ENCODE results near the gene SIVA1.
A peak's percentile ranks its signal among the peaks of the same experiment; 100 is the strongest.

Gene SIVA1

GRCh38 chr14:104803280-104803911 lies 50.4 kb downstream of the SIVA1 start:
- TF ChIP-seq, protein P1, sequence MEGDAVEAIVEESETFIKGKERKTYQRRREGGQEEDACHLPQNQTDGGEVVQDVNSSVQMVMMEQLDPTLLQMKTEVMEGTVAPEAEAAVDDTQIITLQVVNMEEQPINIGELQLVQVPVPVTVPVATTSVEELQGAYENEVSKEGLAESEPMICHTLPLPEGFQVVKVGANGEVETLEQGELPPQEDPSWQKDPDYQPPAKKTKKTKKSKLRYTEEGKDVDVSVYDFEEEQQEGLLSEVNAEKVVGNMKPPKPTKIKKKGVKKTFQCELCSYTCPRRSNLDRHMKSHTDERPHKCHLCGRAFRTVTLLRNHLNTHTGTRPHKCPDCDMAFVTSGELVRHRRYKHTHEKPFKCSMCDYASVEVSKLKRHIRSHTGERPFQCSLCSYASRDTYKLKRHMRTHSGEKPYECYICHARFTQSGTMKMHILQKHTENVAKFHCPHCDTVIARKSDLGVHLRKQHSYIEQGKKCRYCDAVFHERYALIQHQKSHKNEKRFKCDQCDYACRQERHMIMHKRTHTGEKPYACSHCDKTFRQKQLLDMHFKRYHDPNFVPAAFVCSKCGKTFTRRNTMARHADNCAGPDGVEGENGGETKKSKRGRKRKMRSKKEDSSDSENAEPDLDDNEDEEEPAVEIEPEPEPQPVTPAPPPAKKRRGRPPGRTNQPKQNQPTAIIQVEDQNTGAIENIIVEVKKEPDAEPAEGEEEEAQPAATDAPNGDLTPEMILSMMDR (conservative IDR thresholded peaks at IDR 0.05; ENCODE audit: low read depth), result no peak
- ChIA-PET CTCF (no interaction called here), POLR2A (ENCODE audit: low non-redundant PET) (interaction anchor here (0.6 kb wide), 1 partner anchor 60 kb away, joined by 4 read pairs; no protein-coding TSS in a partner anchor)
- H3K27ac ChIP-seq, result peak overlapping the region; percentile 50
- DNase-seq (ENCODE audit: low spot score), result no peak

GRCh38 chr14:104803912-104804410 lies 51.0 kb downstream of the SIVA1 start:
- CTCF ChIA-PET, result no interaction called here
- no peak for DNase-seq (ENCODE audit: low spot score)
- TF ChIP-seq, protein P1 (conservative IDR thresholded peaks at IDR 0.05; ENCODE audit: low read depth), result no peak
- POLR2A ChIA-PET (ENCODE audit: low non-redundant PET), result interaction anchor here (0.6 kb wide), 1 partner anchor 59 kb away, joined by 4 read pairs; no protein-coding TSS in a partner anchor
- peak overlapping the region; percentile 50 for H3K27ac ChIP-seq

GRCh38 chr14:104804481-104805325 lies 51.8 kb downstream of the SIVA1 start:
- no peak for DNase-seq (ENCODE audit: low spot score)
- CTCF ChIA-PET, result interaction anchor here (0.6 kb wide), 1 partner anchor 16 kb away, joined by 3 read pairs; no protein-coding TSS in a partner anchor
- POLR2A ChIA-PET (ENCODE audit: low non-redundant PET), result no interaction called here
- H3K27ac ChIP-seq, result peak overlapping the region; percentile 50
- TF ChIP-seq, protein P1 (conservative IDR thresholded peaks at IDR 0.05; ENCODE audit: low read depth), result no peak

GRCh38 chr14:104805326-104805678 lies 52.4 kb downstream of the SIVA1 start:
- TF ChIP-seq, protein P1 (conservative IDR thresholded peaks at IDR 0.05; ENCODE audit: low read depth), result no peak
- ChIA-PET CTCF (interaction anchor here (0.6 kb wide), 1 partner anchor 15 kb away, joined by 3 read pairs; no protein-coding TSS in a partner anchor), POLR2A (ENCODE audit: low non-redundant PET) (no interaction called here)
- DNase-seq (ENCODE audit: low spot score), result no peak
- H3K27ac ChIP-seq, result peak overlapping the region; percentile 50

- DNase-seq (ENCODE audit: low spot score), result no peak
- H3K27ac ChIP-seq, result peak overlapping the region; percentile 50
- ChIA-PET POLR2A (ENCODE audit: low non-redundant PET) (no interaction called here), CTCF (interaction anchor here (0.6 kb wide), 1 partner anchor 39 kb away, joined by 5 read pairs; no protein-coding TSS in a partner anchor)
- TF ChIP-seq, protein P1 (conservative IDR thresholded peaks at IDR 0.05; ENCODE audit: low read depth), result no peak
Measured at GRCh38 chr14:104805941-104806624, 53.1 kb downstream of the SIVA1 start.

All from RWPE1 (cell line).